Prostate gland (tissue), 2 donors: Measurements from ENCODE around the gene HKDC1. TPM values are rescaled to one million over a fixed set of nuclear protein-coding genes. Genes with fewer than 3 reads are reported as not detected.

Experiments
- DNase-seq: peaks from one replicate; pipeline ENCODE4 v3.0.0-alpha.2; 2019; ENCODE audit warnings: low spot score
- H3K27ac ChIP-seq, 2 donors: fragments of 200-600 bp; sonication (generic); 2 replicates each; pipeline ENCODE4 v1.5.1; 2017 to 2019
- H3K27me3 ChIP-seq: fragments of 200-600 bp; sonication (generic); replicated peaks from 2 replicates; pipeline ENCODE4 v1.5.1; 2019; ENCODE audit not compliant: insufficient read depth
- H3K36me3 ChIP-seq, 2 donors: fragments of 200-600 bp; sonication (generic); 1 replicate in 1 of 2; 2 replicates in 1 of 2; pipeline versions ENCODE4 v1.5.1 to v1.8.1; 2017 to 2019
- H3K4me1 ChIP-seq: fragments of 200-600 bp; sonication (generic); replicated peaks from 2 replicates; pipeline ENCODE4 v1.5.1; 2019
- H3K4me3 ChIP-seq, 2 donors: fragments of 200-600 bp; sonication (generic); 2 replicates each; pipeline ENCODE4 v1.5.1; 2017 to 2019
- H3K9me3 ChIP-seq: fragments of 200-600 bp; sonication (generic); 2 replicates; pipeline ENCODE4 v1.5.1; 2017
- CTCF ChIP-seq, 4 experiments: fragments of 200-600 bp in 2 of 4; fragments of 450-650 bp in 2 of 4; sonication (generic) in 2 of 4; IDR thresholded peaks; 1 replicate in 3 of 4; 2 replicates in 1 of 4; pipeline ENCODE4 v1.5.1; 2016 to 2019; ENCODE audit warnings: antibody characterized with exemption in 4 of 4, mild to moderate bottlenecking in 2 of 4, moderate library complexity in 2 of 4
- POLR2A ChIP-seq: fragments of 450-650 bp; IDR thresholded peaks from one replicate; pipeline ENCODE4 v1.6.1; 2016; ENCODE audit warnings: antibody characterized with exemption, mild to moderate bottlenecking
- POLR2AphosphoS5 ChIP-seq: sonication (generic); formaldehyde crosslinking; IDR thresholded peaks from one replicate; pipeline ENCODE4 v1.6.1; 2017; ENCODE audit warnings: antibody characterized with exemption
- WGBS: methylation state at CpG from one replicate; pipeline ENCODE4 v1.1.5; 2018; 5-methylcytosine and 5-hydroxymethylcytosine counted together
- intact Hi-C: fragments of 100-400 bp; cut with DNase I; formaldehyde crosslinking; loops from one replicate; pipeline ENCODE4 v1.14.2; 2022
- total RNA-seq, 2 donors: library from RNA; depleted of rRNA; stranded (reverse); fragments of >200 nt; gene quantifications; one replicate each; pipeline ENCODE4 v1.1.0, GENCODE V29; 2016

The HKDC1 gene
- total RNA-seq, 2 donors from 2014 or later, result 0.23 to 1.6 TPM

GRCh38 chr10:69224862-69225657, 4.9 kb downstream of the HKDC1 start:
- intact Hi-C loops, result no loop called here
- 63% methylated on average over 10 of the region's 10 CpGs for WGBS
- H3K4me1 ChIP-seq, result no peaks in the 10 kb centered on the region
- H3K36me3 ChIP-seq, result no peaks in the 10 kb centered on the region
- DNase-seq, result no peak
- TF ChIP-seq CTCF (IDR thresholded peaks at IDR 0.05) (no peak), POLR2AphosphoS5 (no peak), POLR2A (no peak)
- no peak overlapping the region for H3K4me3 ChIP-seq
- no peak overlapping the region for H3K27ac ChIP-seq
- H3K9me3 ChIP-seq, result no peaks in the 10 kb centered on the region
- no peaks in the 10 kb centered on the region for H3K27me3 ChIP-seq

GRCh38 chr10:69225681-69226080, 5.5 kb downstream of the HKDC1 start:
- Histone ChIP-seq H3K4me3 (no peak overlapping the region), H3K4me1 (no peaks in the 10 kb centered on the region), H3K9me3 (no peaks in the 10 kb centered on the region), H3K36me3 (no peaks in the 10 kb centered on the region), H3K27ac (no peak overlapping the region), H3K27me3 (no peaks in the 10 kb centered on the region)
- TF ChIP-seq CTCF (IDR thresholded peaks at IDR 0.05), result no peak
- TF ChIP-seq POLR2A, result no peak
- DNase-seq, result no peak
- intact Hi-C loops, result no loop called here
- 87% methylated on average over 10 of the region's 10 CpGs for WGBS

GRCh38 chr10:69226919-69227450, 6.9 kb downstream of the HKDC1 start:
- H3K4me3 ChIP-seq, result no peak overlapping the region
- no peak for DNase-seq
- H3K9me3 ChIP-seq, result no peaks in the 10 kb centered on the region
- intact Hi-C loops, result no loop called here
- 92% methylated on average over 14 of the region's 14 CpGs for whole genome bisulfite sequencing
- H3K27me3 ChIP-seq, result no peaks in the 10 kb centered on the region
- H3K4me1 ChIP-seq, result no peaks in the 10 kb centered on the region
- H3K27ac ChIP-seq, result no peak overlapping the region
- no peaks in the 10 kb centered on the region for H3K36me3 ChIP-seq
- no peak for TF ChIP-seq POLR2A
- no peak for TF ChIP-seq CTCF (IDR thresholded peaks at IDR 0.05)

- no peaks in the 10 kb centered on the region for H3K36me3 ChIP-seq
- no peaks in the 10 kb centered on the region for H3K9me3 ChIP-seq
- no peaks in the 10 kb centered on the region for H3K27me3 ChIP-seq
- intact Hi-C loops, result no loop called here
- WGBS, result 90% methylated on average over 2 of the region's 2 CpGs
- H3K27ac ChIP-seq, result no peak overlapping the region
- no peak for DNase-seq
- H3K4me1 ChIP-seq, result no peaks in the 10 kb centered on the region
- TF ChIP-seq POLR2A, result no peak
- H3K4me3 ChIP-seq, result no peak overlapping the region
Observed at GRCh38 chr10:69228151-69228550, 8.0 kb downstream of the HKDC1 start.

GRCh38 chr10:69229616-69229916, 9.4 kb downstream of the HKDC1 start:
- Histone ChIP-seq H3K27ac (no peak overlapping the region), H3K36me3 (no peaks in the 10 kb centered on the region), H3K27me3 (no peaks in the 10 kb centered on the region), H3K4me3 (no peak overlapping the region), H3K4me1 (no peaks in the 10 kb centered on the region), H3K9me3 (no peaks in the 10 kb centered on the region)
- WGBS, result 85% methylated on average over 8 of the region's 8 CpGs
- TF ChIP-seq CTCF (IDR thresholded peaks at IDR 0.05) (no peak), POLR2AphosphoS5 (no peak), POLR2A (no peak)
- DNase-seq, result no peak
- intact Hi-C loops, result no loop called here
